HEK293 (cell line): ENCODE results near the gene CPXM2.

Experiments used
- CTCF ChIA-PET: fragments of 350-600 bp; formaldehyde crosslinking; extraction: SDS; loops from one replicate; lab custom pipeline; 2021; ENCODE audit warnings: antibody characterized with exemption; lab: Yijun Ruan, JAX
- POLR2A ChIA-PET: fragments of 300-600 bp; formaldehyde crosslinking; extraction: SDS; loops from one replicate; lab custom pipeline; 2020; ENCODE audit warnings: antibody characterized with exemption, inconsistent platforms; lab: Yijun Ruan, JAX
- H3K27ac ChIP-seq: fragments of 200-500 bp; sonication (Bioruptor generic); 2 replicates; pipeline ENCODE4 v1.5.1; 2014; ENCODE audit warnings: low read depth, low read length, control low read depth, inconsistent platforms; ENCODE audit errors: extremely low read depth
- H3K36me3 ChIP-seq, 2 experiments: fragments of 200-500 bp in 1 of 2; sonication (Bioruptor generic) in 1 of 2; 1 replicate in 1 of 2; 2 replicates in 1 of 2; pipeline ENCODE4 v1.5.1; 2014 to 2017; ENCODE audit warnings: inconsistent platforms in 2 of 2, low read length in 2 of 2; ENCODE audit not compliant: control insufficient read depth in 2 of 2, insufficient read depth in 1 of 2
- H3K4me1 ChIP-seq: fragments of 200-500 bp; sonication (Bioruptor generic); 2 replicates; pipeline ENCODE4 v1.5.1; 2014; ENCODE audit warnings: mild to moderate bottlenecking, low read length, inconsistent platforms; ENCODE audit not compliant: control insufficient read depth, insufficient read depth
- H3K4me3 ChIP-seq: 2 replicates; pipeline ENCODE4 v1.5.1; 2011; ENCODE audit warnings: low read depth, mild to moderate bottlenecking, control low read depth, low read length, moderate library complexity
- H3K9me3 ChIP-seq: fragments of 200-500 bp; sonication (Bioruptor generic); 2 replicates; pipeline ENCODE4 v1.5.1; 2014; ENCODE audit warnings: low read depth, low read length, inconsistent platforms; ENCODE audit not compliant: control insufficient read depth, insufficient read depth
- GFI1B ChIP-seq: fragments of 450-650 bp; formaldehyde crosslinking; IDR thresholded peaks from 2 replicates; pipeline ENCODE4 v1.5.1; 2016; ENCODE audit warnings: missing biosample characterization, missing genetic modification characterization
- TSHZ1 ChIP-seq: fragments of 450-650 bp; formaldehyde crosslinking; IDR thresholded peaks from 2 replicates; pipeline ENCODE4 v1.5.1; 2016; ENCODE audit warnings: missing biosample characterization, missing genetic modification characterization, borderline replicate concordance
- ZBTB20 ChIP-seq: fragments of 450-650 bp; formaldehyde crosslinking; IDR thresholded peaks from 2 replicates; pipeline ENCODE4 v1.5.1; 2016; ENCODE audit warnings: missing biosample characterization, missing genetic modification characterization
- ZBTB49 ChIP-seq: fragments of 450-650 bp; formaldehyde crosslinking; IDR thresholded peaks from 2 replicates; pipeline ENCODE4 v1.5.1; 2016; ENCODE audit warnings: missing biosample characterization, missing genetic modification characterization, low read depth
- ZEB2 ChIP-seq: fragments of 450-650 bp; formaldehyde crosslinking; IDR thresholded peaks from 2 replicates; pipeline ENCODE4 v1.5.1; 2016; ENCODE audit warnings: missing biosample characterization, missing genetic modification characterization
- ZNF274 ChIP-seq, 2 experiments: fragments of 200-500 bp in 1 of 2; fragments of 450-650 bp in 1 of 2; sonication (Bioruptor generic) in 1 of 2; formaldehyde crosslinking in 1 of 2; IDR thresholded peaks; 2 replicates each; pipeline versions ENCODE4 v1.5.1 to v1.6.1; 2014 to 2016; ENCODE audit warnings: borderline replicate concordance in 1 of 2, inconsistent platforms in 1 of 2, low read length in 1 of 2, missing biosample characterization in 1 of 2, missing genetic modification characterization in 1 of 2
- ZNF596 ChIP-seq: fragments of 450-650 bp; IDR thresholded peaks from 2 replicates; pipeline ENCODE4 v1.5.0; 2018; ENCODE audit warnings: missing biosample characterization, mild to moderate bottlenecking, missing genetic modification characterization, moderate library complexity
- ZNF830 ChIP-seq: fragments of 450-650 bp; IDR thresholded peaks from 2 replicates; pipeline ENCODE4 v1.5.0; 2018; ENCODE audit warnings: missing biosample characterization, missing genetic modification characterization, low read depth, mild to moderate bottlenecking, moderate library complexity
- ZNF837 ChIP-seq: fragments of 450-650 bp; formaldehyde crosslinking; IDR thresholded peaks from 2 replicates; pipeline ENCODE4 v1.5.1; 2016; ENCODE audit warnings: missing biosample characterization, missing genetic modification characterization
- TF ChIP-seq, protein P1 (sequence below): fragments of 450-650 bp; formaldehyde crosslinking; IDR thresholded peaks from 2 replicates; pipeline ENCODE4 v1.5.1; 2017; ENCODE audit warnings: missing biosample characterization, missing genetic modification characterization
- TF ChIP-seq, protein P2 (sequence below): fragments of 450-650 bp; formaldehyde crosslinking; conservative IDR thresholded peaks from 2 replicates; pipeline ENCODE4 v1.5.1; 2016; ENCODE audit warnings: low read depth, missing biosample characterization, missing genetic modification characterization
- TF ChIP-seq, protein P3 (sequence below): fragments of 450-650 bp; formaldehyde crosslinking; IDR thresholded peaks from 2 replicates; pipeline ENCODE4 v1.5.0; 2017; ENCODE audit warnings: missing biosample characterization, missing genetic modification characterization, borderline replicate concordance

Gene CPXM2

DNA sequence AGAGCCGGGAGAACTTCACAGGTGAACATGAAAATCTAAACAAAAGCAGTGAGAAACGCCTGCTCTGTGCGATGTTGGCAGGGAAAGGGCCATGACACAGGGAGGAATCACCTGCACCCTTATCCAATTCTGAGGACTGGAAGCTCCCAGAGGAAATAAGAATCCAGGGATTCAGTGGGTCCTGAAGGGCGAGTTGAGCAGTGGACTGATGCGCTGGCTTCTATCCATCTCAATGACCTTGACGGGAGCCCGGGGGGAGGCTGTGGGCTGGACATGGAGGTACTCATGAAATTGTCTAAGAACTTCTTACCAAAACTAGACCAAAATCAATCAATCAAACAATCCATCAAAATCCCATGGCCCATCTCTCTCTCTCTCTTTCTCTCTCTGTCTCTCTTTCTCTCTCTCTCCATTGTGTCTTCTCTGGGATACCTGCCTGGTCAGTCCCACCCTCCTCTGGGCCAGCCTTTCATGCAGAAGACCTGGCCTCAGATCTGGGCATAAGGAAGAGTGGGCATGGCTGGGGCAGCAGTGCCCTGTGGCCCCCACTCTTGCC lies 7.2 kb downstream of the CPXM2 start:
- no peak overlapping the region for H3K4me3 ChIP-seq
- POLR2A ChIA-PET, result no interaction called here

GRCh38 chr10:123883673-123884320 lies 7.8 kb downstream of the CPXM2 start:
- ChIA-PET CTCF (no interaction called here), POLR2A (no interaction called here)
- H3K4me3 ChIP-seq, result no peak overlapping the region
- H3K4me1 ChIP-seq, result no peaks in the 10 kb centered on the region
- no peaks in the 10 kb centered on the region for H3K9me3 ChIP-seq
- no peaks in the 10 kb centered on the region for H3K36me3 ChIP-seq
- H3K27ac ChIP-seq, result no peak overlapping the region
- TF ChIP-seq ZNF830 (tag by site-specific recombination), result no peak
- TF ChIP-seq ZNF274 (IDR thresholded peaks at IDR 0.05; ENCODE audit: low read length), result no peak
- TF ChIP-seq ZNF274 (tag by site-specific recombination; IDR thresholded peaks at IDR 0.05; ENCODE audit: borderline replicate concordance), result no peak
- no peak for TF ChIP-seq TSHZ1
- TF ChIP-seq, protein P1, sequence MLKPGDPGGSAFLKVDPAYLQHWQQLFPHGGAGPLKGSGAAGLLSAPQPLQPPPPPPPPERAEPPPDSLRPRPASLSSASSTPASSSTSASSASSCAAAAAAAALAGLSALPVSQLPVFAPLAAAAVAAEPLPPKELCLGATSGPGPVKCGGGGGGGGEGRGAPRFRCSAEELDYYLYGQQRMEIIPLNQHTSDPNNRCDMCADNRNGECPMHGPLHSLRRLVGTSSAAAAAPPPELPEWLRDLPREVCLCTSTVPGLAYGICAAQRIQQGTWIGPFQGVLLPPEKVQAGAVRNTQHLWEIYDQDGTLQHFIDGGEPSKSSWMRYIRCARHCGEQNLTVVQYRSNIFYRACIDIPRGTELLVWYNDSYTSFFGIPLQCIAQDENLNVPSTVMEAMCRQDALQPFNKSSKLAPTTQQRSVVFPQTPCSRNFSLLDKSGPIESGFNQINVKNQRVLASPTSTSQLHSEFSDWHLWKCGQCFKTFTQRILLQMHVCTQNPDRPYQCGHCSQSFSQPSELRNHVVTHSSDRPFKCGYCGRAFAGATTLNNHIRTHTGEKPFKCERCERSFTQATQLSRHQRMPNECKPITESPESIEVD (tag by site-specific recombination), result no peak
- no peak for TF ChIP-seq ZBTB20 (tag by site-specific recombination)
- TF ChIP-seq GFI1B (tag by site-specific recombination), result no peak
- TF ChIP-seq, protein P2, sequence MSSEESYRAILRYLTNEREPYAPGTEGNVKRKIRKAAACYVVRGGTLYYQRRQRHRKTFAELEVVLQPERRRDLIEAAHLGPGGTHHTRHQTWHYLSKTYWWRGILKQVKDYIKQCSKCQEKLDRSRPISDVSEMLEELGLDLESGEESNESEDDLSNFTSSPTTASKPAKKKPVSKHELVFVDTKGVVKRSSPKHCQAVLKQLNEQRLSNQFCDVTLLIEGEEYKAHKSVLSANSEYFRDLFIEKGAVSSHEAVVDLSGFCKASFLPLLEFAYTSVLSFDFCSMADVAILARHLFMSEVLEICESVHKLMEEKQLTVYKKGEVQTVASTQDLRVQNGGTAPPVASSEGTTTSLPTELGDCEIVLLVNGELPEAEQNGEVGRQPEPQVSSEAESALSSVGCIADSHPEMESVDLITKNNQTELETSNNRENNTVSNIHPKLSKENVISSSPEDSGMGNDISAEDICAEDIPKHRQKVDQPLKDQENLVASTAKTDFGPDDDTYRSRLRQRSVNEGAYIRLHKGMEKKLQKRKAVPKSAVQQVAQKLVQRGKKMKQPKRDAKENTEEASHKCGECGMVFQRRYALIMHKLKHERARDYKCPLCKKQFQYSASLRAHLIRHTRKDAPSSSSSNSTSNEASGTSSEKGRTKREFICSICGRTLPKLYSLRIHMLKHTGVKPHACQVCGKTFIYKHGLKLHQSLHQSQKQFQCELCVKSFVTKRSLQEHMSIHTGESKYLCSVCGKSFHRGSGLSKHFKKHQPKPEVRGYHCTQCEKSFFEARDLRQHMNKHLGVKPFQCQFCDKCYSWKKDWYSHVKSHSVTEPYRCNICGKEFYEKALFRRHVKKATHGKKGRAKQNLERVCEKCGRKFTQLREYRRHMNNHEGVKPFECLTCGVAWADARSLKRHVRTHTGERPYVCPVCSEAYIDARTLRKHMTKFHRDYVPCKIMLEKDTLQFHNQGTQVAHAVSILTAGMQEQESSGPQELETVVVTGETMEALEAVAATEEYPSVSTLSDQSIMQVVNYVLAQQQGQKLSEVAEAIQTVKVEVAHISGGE (tag by site-specific recombination), result no peak
- TF ChIP-seq ZBTB49 (tag by site-specific recombination), result no peak
- no peak for TF ChIP-seq ZNF837 (tag by site-specific recombination)
- TF ChIP-seq ZEB2 (tag by site-specific recombination), result no peak

More for the DNA sequence above, 7.2 kb downstream of the CPXM2 start:
- Histone ChIP-seq H3K27ac (no peak overlapping the region), H3K36me3 (no peaks in the 10 kb centered on the region), H3K4me1 (no peaks in the 10 kb centered on the region), H3K9me3 (no peaks in the 10 kb centered on the region)
- TF ChIP-seq ZNF596 (tag by site-specific recombination), result peak; percentile 57; the same call in 1 of the 2 replicates
- TF ChIP-seq, protein P3, sequence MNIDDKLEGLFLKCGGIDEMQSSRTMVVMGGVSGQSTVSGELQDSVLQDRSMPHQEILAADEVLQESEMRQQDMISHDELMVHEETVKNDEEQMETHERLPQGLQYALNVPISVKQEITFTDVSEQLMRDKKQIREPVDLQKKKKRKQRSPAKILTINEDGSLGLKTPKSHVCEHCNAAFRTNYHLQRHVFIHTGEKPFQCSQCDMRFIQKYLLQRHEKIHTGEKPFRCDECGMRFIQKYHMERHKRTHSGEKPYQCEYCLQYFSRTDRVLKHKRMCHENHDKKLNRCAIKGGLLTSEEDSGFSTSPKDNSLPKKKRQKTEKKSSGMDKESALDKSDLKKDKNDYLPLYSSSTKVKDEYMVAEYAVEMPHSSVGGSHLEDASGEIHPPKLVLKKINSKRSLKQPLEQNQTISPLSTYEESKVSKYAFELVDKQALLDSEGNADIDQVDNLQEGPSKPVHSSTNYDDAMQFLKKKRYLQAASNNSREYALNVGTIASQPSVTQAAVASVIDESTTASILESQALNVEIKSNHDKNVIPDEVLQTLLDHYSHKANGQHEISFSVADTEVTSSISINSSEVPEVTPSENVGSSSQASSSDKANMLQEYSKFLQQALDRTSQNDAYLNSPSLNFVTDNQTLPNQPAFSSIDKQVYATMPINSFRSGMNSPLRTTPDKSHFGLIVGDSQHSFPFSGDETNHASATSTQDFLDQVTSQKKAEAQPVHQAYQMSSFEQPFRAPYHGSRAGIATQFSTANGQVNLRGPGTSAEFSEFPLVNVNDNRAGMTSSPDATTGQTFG (tag by site-specific recombination), result no peak
- CTCF ChIA-PET, result no interaction called here
